HepG2 (cell line): Measurements from ENCODE around the gene MYL11. TPM values are rescaled to one million over a fixed set of nuclear protein-coding genes. Genes with fewer than 3 reads are reported as not detected.
A peak's percentile ranks its signal among the peaks of the same experiment; 100 is the strongest.

Experiments used
- ARNTL ChIP-seq: sonication (generic); formaldehyde crosslinking; IDR thresholded peaks from 2 replicates; pipeline ENCODE4 v1.4.0; 2020; ENCODE audit warnings: mild to moderate bottlenecking, missing genetic modification reagents
- CENPT ChIP-seq: sonication (generic); formaldehyde crosslinking; IDR thresholded peaks from 2 replicates; pipeline ENCODE4 v1.8.0; 2022; ENCODE audit warnings: low read depth, mild to moderate bottlenecking, moderate library complexity, missing genetic modification reagents
- E2F1 ChIP-seq: sonication (generic); formaldehyde crosslinking; IDR thresholded peaks from 2 replicates; pipeline ENCODE4 v1.5.0; 2020; ENCODE audit warnings: missing genetic modification reagents
- HDAC6 ChIP-seq: fragments of 200-600 bp; sonication (generic); IDR thresholded peaks from 2 replicates; pipeline ENCODE4 v1.7.0; 2017; ENCODE audit warnings: mild to moderate bottlenecking, antibody characterized with exemption, low read length, low read depth
- HINFP ChIP-seq: sonication (generic); formaldehyde crosslinking; IDR thresholded peaks from 2 replicates; pipeline ENCODE4 v1.4.0; 2020; ENCODE audit warnings: low read depth, mild to moderate bottlenecking, missing genetic modification reagents
- IKZF5 ChIP-seq: IDR thresholded peaks from 2 replicates; pipeline ENCODE4 v1.6.1; 2018; ENCODE audit warnings: missing genetic modification reagents, mild to moderate bottlenecking, missing compliant biosample characterization
- MED13 ChIP-seq: sonication (generic); formaldehyde crosslinking; IDR thresholded peaks from 2 replicates; pipeline ENCODE4 v1.5.0; 2020; ENCODE audit warnings: missing genetic modification reagents
- NRL ChIP-seq: sonication (generic); formaldehyde crosslinking; IDR thresholded peaks from 2 replicates; pipeline ENCODE4 v1.5.0; 2020; ENCODE audit warnings: missing genetic modification reagents, mild to moderate bottlenecking, moderate library complexity, borderline replicate concordance
- POGZ ChIP-seq: sonication (generic); formaldehyde crosslinking; IDR thresholded peaks from 2 replicates; pipeline ENCODE4 v1.4.0; 2020; ENCODE audit warnings: mild to moderate bottlenecking, missing genetic modification reagents
- RFXANK ChIP-seq: IDR thresholded peaks from 2 replicates; pipeline ENCODE4 v1.6.1; 2016
- SAP130 ChIP-seq: IDR thresholded peaks from 2 replicates; pipeline ENCODE4 v1.6.1; 2016; ENCODE audit warnings: low read depth
- SRSF1 ChIP-seq: fragments of 200-400 bp; formaldehyde crosslinking; optimal IDR thresholded peaks from 2 replicates; pipeline ENCODE3; 2017; ENCODE audit warnings: mild to moderate bottlenecking, low read depth, low read length, moderate library complexity
- ZBTB7A ChIP-seq: sonication (generic); formaldehyde crosslinking; IDR thresholded peaks from 2 replicates; pipeline ENCODE4 v1.8.0; 2022; ENCODE audit warnings: mild to moderate bottlenecking, missing genetic modification reagents
- ZC3H4 ChIP-seq: sonication (generic); formaldehyde crosslinking; IDR thresholded peaks from 2 replicates; pipeline ENCODE4 v1.4.0; 2020; ENCODE audit warnings: missing genetic modification reagents, borderline replicate concordance
- ZNF276 ChIP-seq: sonication (generic); formaldehyde crosslinking; IDR thresholded peaks from 2 replicates; pipeline ENCODE4 v1.4.0; 2020; ENCODE audit warnings: mild to moderate bottlenecking, low read depth, missing genetic modification reagents
- ZNF281 ChIP-seq: sonication (generic); formaldehyde crosslinking; IDR thresholded peaks from 2 replicates; pipeline ENCODE4 v1.4.0; 2020; ENCODE audit warnings: missing genetic modification reagents, borderline replicate concordance
- ZNF33B ChIP-seq: sonication (generic); formaldehyde crosslinking; IDR thresholded peaks from 2 replicates; pipeline ENCODE4 v1.5.1; 2020; ENCODE audit warnings: mild to moderate bottlenecking, missing genetic modification reagents
- ZNF639 ChIP-seq: conservative IDR thresholded peaks from 2 replicates; pipeline ENCODE4 v1.6.1; 2018; ENCODE audit warnings: missing genetic modification reagents
- polyA plus RNA-seq, 8 experiments: library from polyadenylated mRNA; depleted of rRNA in 3 of 8; stranded (reverse) in 7 of 8; unstranded in 1 of 8; fragments of >200 nt; fragmentation: Illumina TruSeq in 4 of 8; extraction: Trizol in 4 of 8; gene quantifications; 2 replicates each; pipeline versions ENCODE4 v1.2.1 to v1.2.3, GENCODE V29; 2011 to 2016; ENCODE audit warnings: low read depth in 4 of 8, missing spikeins in 1 of 8, mixed read lengths in 1 of 8; ENCODE audit not compliant: insufficient read depth in 1 of 8
- total RNA-seq, 5 experiments: library from RNA; depleted of rRNA; stranded (reverse); fragments of >200 nt; fragmentation: Illumina TruSeq; extraction: Trizol; gene quantifications; 2 replicates each; pipeline ENCODE4 v1.2.3, GENCODE V29; 2016; ENCODE audit warnings: low read depth in 1 of 5

MYL11 gene
- total and polyA plus RNA-seq, 2 of the 13 experiments (the other 11 are each of a cell fraction or from before 2014, with no cell fraction given) = not detected

GRCh38 chr16:30335598-30336474, 38.8 kb upstream of the MYL11 start (continued):
- TF ChIP-seq HINFP (CRISPR knock-in tag) (peak; percentile 69; the same call in 1 of the 2 replicates), ZBTB7A (CRISPR knock-in tag) (peak; percentile 52; the same call in 1 of the 2 replicates), ZNF281 (peak; percentile 64), CENPT (CRISPR knock-in tag) (no peak), ARNTL (peak; percentile 56; the same call in 1 of the 2 replicates), NRL (peak; percentile 58; the same call in 1 of the 2 replicates), ZNF33B (CRISPR knock-in tag) (peak; percentile 20; the same call in 1 of the 2 replicates), ZNF276 (CRISPR knock-in tag) (0 out of 2 replicates have a peak, but pooled peaks have one; percentile 20), ZC3H4 (CRISPR knock-in tag) (0 out of 2 replicates have a peak, but pooled peaks have one; percentile 49), ZNF639 (CRISPR knock-in tag) (0 out of 2 replicates have a peak, but pooled peaks have one; percentile 37), SAP130 (CRISPR knock-in tag) (peak; percentile 95), E2F1 (no peak; the same call in 1 of the 2 replicates), HDAC6 (no peak), SRSF1 (no peak), POGZ (CRISPR knock-in tag) (peak; percentile 3; the same call in 1 of the 2 replicates), IKZF5 (CRISPR knock-in tag) (peak; percentile 71; the same call in 1 of the 2 replicates), RFXANK (CRISPR knock-in tag) (no peak), MED13 (peak; percentile 57; the same call in 1 of the 2 replicates)
